PC-3 (cell line): Measurements from ENCODE around the gene CTNND2.

Source experiments
- EZH2 ChIP-seq: fragments of 300-600 bp; sonication (generic); IDR thresholded peaks from one replicate; pipeline ENCODE4 v1.6.1; 2017; ENCODE audit warnings: antibody characterized with exemption, mild to moderate bottlenecking, low read length; ENCODE audit not compliant: unreplicated experiment
- EZH2phosphoT487 ChIP-seq: fragments of 300-600 bp; sonication (generic); IDR thresholded peaks from 2 replicates; pipeline ENCODE4 v1.6.1; 2018; ENCODE audit warnings: mild to moderate bottlenecking, antibody characterized with exemption, low read length, borderline replicate concordance
- TF ChIP-seq, protein P1 (sequence below): fragments of 300-600 bp; sonication (generic); conservative IDR thresholded peaks from 2 replicates; pipeline ENCODE4 v1.5.1; 2017; ENCODE audit warnings: antibody characterized with exemption, low read depth, mild to moderate bottlenecking, low read length

- TF ChIP-seq, protein P1, sequence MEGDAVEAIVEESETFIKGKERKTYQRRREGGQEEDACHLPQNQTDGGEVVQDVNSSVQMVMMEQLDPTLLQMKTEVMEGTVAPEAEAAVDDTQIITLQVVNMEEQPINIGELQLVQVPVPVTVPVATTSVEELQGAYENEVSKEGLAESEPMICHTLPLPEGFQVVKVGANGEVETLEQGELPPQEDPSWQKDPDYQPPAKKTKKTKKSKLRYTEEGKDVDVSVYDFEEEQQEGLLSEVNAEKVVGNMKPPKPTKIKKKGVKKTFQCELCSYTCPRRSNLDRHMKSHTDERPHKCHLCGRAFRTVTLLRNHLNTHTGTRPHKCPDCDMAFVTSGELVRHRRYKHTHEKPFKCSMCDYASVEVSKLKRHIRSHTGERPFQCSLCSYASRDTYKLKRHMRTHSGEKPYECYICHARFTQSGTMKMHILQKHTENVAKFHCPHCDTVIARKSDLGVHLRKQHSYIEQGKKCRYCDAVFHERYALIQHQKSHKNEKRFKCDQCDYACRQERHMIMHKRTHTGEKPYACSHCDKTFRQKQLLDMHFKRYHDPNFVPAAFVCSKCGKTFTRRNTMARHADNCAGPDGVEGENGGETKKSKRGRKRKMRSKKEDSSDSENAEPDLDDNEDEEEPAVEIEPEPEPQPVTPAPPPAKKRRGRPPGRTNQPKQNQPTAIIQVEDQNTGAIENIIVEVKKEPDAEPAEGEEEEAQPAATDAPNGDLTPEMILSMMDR = no peak
- no peak for TF ChIP-seq EZH2phosphoT487
- no peak for TF ChIP-seq EZH2
Measured at GRCh38 chr5:11547730-11548129, 356.5 kb downstream of the CTNND2 start.
